ENCODE results near the gene CYB561A3.

DNA sequence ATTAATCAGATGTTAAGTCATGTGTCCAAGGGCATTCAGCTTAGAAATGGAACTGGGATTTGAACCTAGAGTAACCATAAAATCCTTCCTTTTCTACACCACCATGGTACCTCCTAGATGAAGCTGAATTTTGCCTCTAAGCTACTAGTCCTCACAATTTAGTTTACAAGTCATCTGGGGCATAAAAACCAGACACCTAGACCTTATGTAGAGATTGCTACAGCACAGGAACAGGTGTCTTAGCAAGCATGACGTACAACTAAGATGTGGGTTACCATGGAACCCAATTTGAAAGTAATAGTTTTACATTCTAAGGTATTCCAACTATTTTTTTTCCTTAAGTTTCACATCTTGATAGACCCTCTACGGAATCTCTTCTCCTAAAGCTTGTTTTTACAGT lies 39.9 kb upstream of the CYB561A3 start:
- TF ChIP-seq, protein P1, sequence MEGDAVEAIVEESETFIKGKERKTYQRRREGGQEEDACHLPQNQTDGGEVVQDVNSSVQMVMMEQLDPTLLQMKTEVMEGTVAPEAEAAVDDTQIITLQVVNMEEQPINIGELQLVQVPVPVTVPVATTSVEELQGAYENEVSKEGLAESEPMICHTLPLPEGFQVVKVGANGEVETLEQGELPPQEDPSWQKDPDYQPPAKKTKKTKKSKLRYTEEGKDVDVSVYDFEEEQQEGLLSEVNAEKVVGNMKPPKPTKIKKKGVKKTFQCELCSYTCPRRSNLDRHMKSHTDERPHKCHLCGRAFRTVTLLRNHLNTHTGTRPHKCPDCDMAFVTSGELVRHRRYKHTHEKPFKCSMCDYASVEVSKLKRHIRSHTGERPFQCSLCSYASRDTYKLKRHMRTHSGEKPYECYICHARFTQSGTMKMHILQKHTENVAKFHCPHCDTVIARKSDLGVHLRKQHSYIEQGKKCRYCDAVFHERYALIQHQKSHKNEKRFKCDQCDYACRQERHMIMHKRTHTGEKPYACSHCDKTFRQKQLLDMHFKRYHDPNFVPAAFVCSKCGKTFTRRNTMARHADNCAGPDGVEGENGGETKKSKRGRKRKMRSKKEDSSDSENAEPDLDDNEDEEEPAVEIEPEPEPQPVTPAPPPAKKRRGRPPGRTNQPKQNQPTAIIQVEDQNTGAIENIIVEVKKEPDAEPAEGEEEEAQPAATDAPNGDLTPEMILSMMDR (conservative IDR thresholded peaks at IDR 0.05), result no peak
- no peak for TF ChIP-seq ZFX (IDR thresholded peaks at IDR 0.05)
